HUES48 (cell line): ENCODE results near the gene OR51M1.
A peak's percentile ranks its signal among the peaks of the same experiment; 100 is the strongest.
"Not testable (repeated sequence)": the region's sequence is repeated elsewhere in the genome, so short reads cannot be mapped to it uniquely, and the experiment has no call there.

Experiments used
- H3K27ac ChIP-seq: one replicate; pipeline ENCODE4 v1.7.0; 2013; ENCODE audit warnings: low read depth, low read length, inconsistent platforms
- H3K27me3 ChIP-seq: 2 replicates; pipeline ENCODE4 v1.6.1; 2013; ENCODE audit warnings: mild to moderate bottlenecking, low read length; ENCODE audit not compliant: control insufficient read depth, insufficient read depth
- H3K36me3 ChIP-seq: 2 replicates; pipeline ENCODE4 v1.6.1; 2013; ENCODE audit warnings: low read length; ENCODE audit not compliant: control insufficient read depth, insufficient read depth
- H3K4me1 ChIP-seq: 2 replicates; pipeline ENCODE4 v1.6.1; 2013; ENCODE audit warnings: mild to moderate bottlenecking, low read length; ENCODE audit not compliant: control insufficient read depth, insufficient read depth
- H3K4me3 ChIP-seq: 2 replicates; pipeline ENCODE4 v1.5.1; 2013; ENCODE audit warnings: mild to moderate bottlenecking, low read depth, low read length
- H3K9ac ChIP-seq: 2 replicates; pipeline ENCODE4 v1.6.1; 2013; ENCODE audit warnings: mild to moderate bottlenecking, low read depth, low read length, moderate library complexity
- H3K9me3 ChIP-seq: 2 replicates; pipeline ENCODE4 v1.6.1; 2013; ENCODE audit warnings: low read length; ENCODE audit not compliant: control insufficient read depth, insufficient read depth

Gene OR51M1

GRCh38 chr11:5383576-5383975, at the start of gene OR51M1:
OR51M1 (plus strand) TSS chr11:5383812; CDS start chr11:5389399, 5,587 bp downstream.
- Histone ChIP-seq H3K9me3 (no peaks in the 10 kb centered on the region), H3K4me1 (peaks cover 23% of the 10 kb centered on the region), H3K27ac (no peak within 1 kb of the TSS), H3K4me3 (no peak within 1 kb of the TSS), H3K27me3 (no peaks in the 10 kb centered on the region), H3K36me3 (no peaks in the 10 kb centered on the region), H3K9ac (no peak within 1 kb of the TSS)

GRCh38 chr11:5335170-5335569, 48.4 kb upstream of the OR51M1 start:
- Histone ChIP-seq H3K9ac (no peak overlapping the region), H3K9me3 (no peaks in the 10 kb centered on the region), H3K27ac (no peak overlapping the region), H3K36me3 (no peaks in the 10 kb centered on the region), H3K4me1 (no peaks in the 10 kb centered on the region), H3K4me3 (no peak overlapping the region), H3K27me3 (no peaks in the 10 kb centered on the region)

GRCh38 chr11:5336331-5336730, 47.3 kb upstream of the OR51M1 start:
- Histone ChIP-seq H3K36me3 (no peaks in the 10 kb centered on the region), H3K9ac (no peak overlapping the region), H3K4me1 (no peaks in the 10 kb centered on the region), H3K4me3 (no peak overlapping the region), H3K27me3 (no peaks in the 10 kb centered on the region), H3K27ac (no peak overlapping the region), H3K9me3 (no peaks in the 10 kb centered on the region)

DNA sequence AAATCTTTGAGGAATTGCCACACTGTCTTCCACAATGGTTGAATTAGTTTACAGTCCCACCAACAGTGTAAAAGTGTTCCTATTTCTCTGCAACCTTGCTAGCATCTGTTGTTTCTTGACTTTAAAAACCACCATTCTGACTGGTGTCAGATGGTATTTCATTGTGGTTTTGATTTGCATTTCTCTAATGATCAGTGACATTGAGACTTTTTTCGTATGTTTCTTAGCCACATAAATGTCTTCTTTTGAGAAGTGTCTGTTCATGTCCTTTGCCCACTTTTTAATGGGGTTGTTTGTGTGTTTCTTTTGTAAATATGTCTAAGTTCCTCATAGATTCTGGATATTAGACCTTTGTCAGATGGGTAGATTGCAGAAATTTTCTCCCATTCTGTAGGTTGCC, 46.4 kb upstream of the OR51M1 start:
- H3K4me1 ChIP-seq: not testable (repeated sequence)

DNA sequence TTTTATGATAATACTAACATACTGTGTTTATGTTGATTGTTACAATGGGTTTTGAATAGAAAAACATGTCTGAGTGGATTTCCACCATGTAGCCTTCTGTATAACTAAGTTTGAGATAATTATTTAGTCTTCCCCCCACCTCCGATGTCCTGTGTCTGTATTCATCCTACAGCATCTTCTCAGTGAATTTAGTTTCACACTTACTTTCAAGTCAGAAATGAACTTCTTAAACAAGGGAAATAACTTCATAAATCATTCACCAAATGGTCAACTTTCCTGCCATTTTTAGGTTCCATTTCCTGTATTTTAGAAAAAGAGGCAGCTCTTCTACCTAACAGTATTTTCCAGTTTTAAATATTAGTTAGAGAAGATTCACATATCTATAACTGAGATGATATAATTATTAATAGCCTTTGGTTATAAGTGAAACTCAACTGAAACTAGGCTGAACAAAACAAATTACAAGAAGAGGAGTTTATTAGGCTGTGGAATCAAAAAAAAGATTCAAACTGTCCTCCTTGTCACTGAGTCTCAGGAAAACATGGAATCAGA, 43.8 kb upstream of the OR51M1 start:
- no peak overlapping the region for H3K9ac ChIP-seq
- H3K4me1 ChIP-seq: no peaks in the 10 kb centered on the region
- no peak overlapping the region for H3K27ac ChIP-seq
- no peaks in the 10 kb centered on the region for H3K9me3 ChIP-seq
- no peaks in the 10 kb centered on the region for H3K36me3 ChIP-seq
- H3K4me3 ChIP-seq: no peak overlapping the region
- H3K27me3 ChIP-seq: no peaks in the 10 kb centered on the region

More for the DNA sequence above, 46.4 kb upstream of the OR51M1 start:
- H3K27me3 ChIP-seq, H3K9me3 ChIP-seq, H3K4me3 ChIP-seq, H3K9ac ChIP-seq, H3K27ac ChIP-seq, H3K36me3 ChIP-seq: not testable (repeated sequence)

- no peaks in the 10 kb centered on the region for H3K36me3 ChIP-seq
- H3K9ac ChIP-seq: no peak within 1 kb of the TSS
- no peak within 1 kb of the TSS for H3K27ac ChIP-seq
- no peaks in the 10 kb centered on the region for H3K9me3 ChIP-seq
- no peak within 1 kb of the TSS for H3K4me3 ChIP-seq
- peaks cover 4% of the 10 kb centered on the region for H3K4me1 ChIP-seq
- H3K27me3 ChIP-seq: no peaks in the 10 kb centered on the region
Observed at GRCh38 chr11:5343474-5344335, 39.9 kb upstream of the OR51M1 start, which contains the start of gene OR51B5. OR51B5 (minus strand) TSS chr11:5343524; CDS start chr11:5343524, 0 bp downstream.

GRCh38 chr11:5345831-5346230, 37.8 kb upstream of the OR51M1 start:
- Histone ChIP-seq H3K9ac (no peak overlapping the region), H3K4me1 (peaks cover 9% of the 10 kb centered on the region), H3K27me3 (no peaks in the 10 kb centered on the region), H3K27ac (no peak overlapping the region), H3K4me3 (no peak overlapping the region), H3K9me3 (no peaks in the 10 kb centered on the region), H3K36me3 (no peaks in the 10 kb centered on the region)

- Histone ChIP-seq H3K36me3 (no peaks in the 10 kb centered on the region), H3K27me3 (no peaks in the 10 kb centered on the region), H3K9ac (no peak overlapping the region), H3K9me3 (no peaks in the 10 kb centered on the region), H3K4me3 (peak overlapping the region; percentile 7; the same call in 1 of the 2 replicates), H3K4me1 (peaks cover 9% of the 10 kb centered on the region), H3K27ac (no peak overlapping the region)
Observed at GRCh38 chr11:5348551-5349194, 34.9 kb upstream of the OR51M1 start.

GRCh38 chr11:5349550-5349949, 34.1 kb upstream of the OR51M1 start:
- H3K9me3 ChIP-seq: no peaks in the 10 kb centered on the region
- H3K4me1 ChIP-seq: peaks cover 9% of the 10 kb centered on the region
- H3K4me3 ChIP-seq: no peak overlapping the region
- H3K27ac ChIP-seq: no peak overlapping the region
- H3K9ac ChIP-seq: no peak overlapping the region
- H3K27me3 ChIP-seq: no peaks in the 10 kb centered on the region
- no peaks in the 10 kb centered on the region for H3K36me3 ChIP-seq

DNA sequence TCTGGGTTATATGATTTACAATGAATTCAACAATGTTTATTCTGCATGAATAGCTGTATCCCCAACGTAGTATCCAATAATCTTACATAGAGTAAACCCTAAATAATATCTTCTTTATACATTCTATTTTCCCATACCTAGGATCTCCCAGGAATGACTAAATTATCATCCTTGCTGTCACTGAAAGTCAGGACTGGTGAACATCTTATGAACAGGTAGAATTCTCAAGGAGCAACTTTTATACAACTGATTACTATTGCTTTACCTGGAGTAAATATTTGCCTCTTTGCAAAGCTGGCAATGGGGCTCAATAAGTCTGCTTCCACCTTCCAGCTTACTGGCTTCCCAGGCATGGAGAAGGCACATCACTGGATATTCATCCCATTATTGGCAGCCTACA, 32.4 kb upstream of the OR51M1 start, which contains the start of gene OR51B6:
Gene OR51B6, plus strand, starts transcription at position 301 of the 400 bp plus-strand sequence. Its CDS starts 0 bp downstream, at position 301.
- Histone ChIP-seq H3K9ac (no peak within 1 kb of the TSS), H3K4me1 (peaks cover 9% of the 10 kb centered on the region), H3K27me3 (no peaks in the 10 kb centered on the region), H3K27ac (no peak within 1 kb of the TSS), H3K36me3 (no peaks in the 10 kb centered on the region), H3K4me3 (no peak within 1 kb of the TSS), H3K9me3 (no peaks in the 10 kb centered on the region)

- not testable (repeated sequence) for H3K4me3 ChIP-seq, H3K9me3 ChIP-seq, H3K4me1 ChIP-seq, H3K27ac ChIP-seq, H3K9ac ChIP-seq, H3K27me3 ChIP-seq, H3K36me3 ChIP-seq
Observed at GRCh38 chr11:5356031-5356430, 27.6 kb upstream of the OR51M1 start.
